NCI-H2196 (cell line): Measurements from ENCODE around the gene PTPN20.
"Not testable (repeated sequence)": the region's sequence is repeated elsewhere in the genome, so short reads cannot be mapped to it uniquely, and the experiment has no call there.

Source experiments
- DNase-seq: peaks from one replicate; lab custom pipeline; 2025; ENCODE audit not compliant: unreplicated experiment; lab: John Stamatoyannopoulos, UW

Gene PTPN20, protein sequence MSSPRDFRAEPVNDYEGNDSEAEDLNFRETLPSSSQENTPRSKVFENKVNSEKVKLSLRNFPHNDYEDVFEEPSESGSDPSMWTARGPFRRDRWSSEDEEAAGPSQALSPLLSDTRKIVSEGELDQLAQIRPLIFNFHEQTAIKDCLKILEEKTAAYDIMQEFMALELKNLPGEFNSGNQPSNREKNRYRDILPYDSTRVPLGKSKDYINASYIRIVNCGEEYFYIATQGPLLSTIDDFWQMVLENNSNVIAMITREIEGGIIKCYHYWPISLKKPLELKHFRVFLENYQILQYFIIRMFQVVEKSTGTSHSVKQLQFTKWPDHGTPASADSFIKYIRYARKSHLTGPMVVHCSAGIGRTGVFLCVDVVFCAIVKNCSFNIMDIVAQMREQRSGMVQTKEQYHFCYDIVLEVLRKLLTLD

DNA sequence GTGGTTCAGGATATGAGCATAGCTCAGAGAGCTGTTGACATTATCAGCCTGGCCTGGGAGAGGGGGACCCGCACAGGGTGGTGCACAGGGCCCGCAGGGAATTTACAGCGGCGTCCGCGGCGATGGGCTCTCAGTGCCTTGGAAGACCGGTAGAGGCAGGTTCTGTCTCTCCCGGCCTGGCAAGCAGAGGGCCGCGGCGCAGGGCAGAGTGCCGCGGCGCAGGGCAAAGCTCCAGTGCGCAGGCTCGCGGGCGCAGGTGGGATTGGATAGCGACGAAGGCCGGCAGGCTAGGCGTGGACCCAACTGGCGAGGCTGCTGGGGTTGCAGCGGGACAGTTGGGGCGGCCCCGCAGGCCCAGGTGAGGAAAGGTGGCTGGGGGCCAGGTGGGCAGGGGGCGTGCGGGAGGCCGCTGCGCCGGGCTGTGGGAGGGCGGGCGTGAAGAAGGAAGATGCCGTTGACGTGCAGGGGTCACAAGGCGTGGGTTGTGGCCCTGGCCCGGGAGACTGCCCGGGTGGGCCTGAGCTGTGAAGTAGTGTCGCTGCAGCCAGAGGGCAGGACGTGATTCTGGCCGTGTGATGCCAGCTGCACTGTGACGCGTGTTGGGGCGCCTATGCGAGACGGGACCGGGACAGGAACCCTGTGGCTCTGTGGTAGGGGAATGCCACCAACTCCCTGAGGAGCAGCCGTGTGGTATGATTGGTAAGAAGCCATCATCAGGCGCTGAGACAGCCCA is at the start of gene PTPN20:
TSS of gene PTPN20 (plus strand) at position 285 of the 733 bp plus-strand sequence. CDS start 21,072 bp downstream, outside the sequence.
- not testable (repeated sequence) for DNase-seq

DNA sequence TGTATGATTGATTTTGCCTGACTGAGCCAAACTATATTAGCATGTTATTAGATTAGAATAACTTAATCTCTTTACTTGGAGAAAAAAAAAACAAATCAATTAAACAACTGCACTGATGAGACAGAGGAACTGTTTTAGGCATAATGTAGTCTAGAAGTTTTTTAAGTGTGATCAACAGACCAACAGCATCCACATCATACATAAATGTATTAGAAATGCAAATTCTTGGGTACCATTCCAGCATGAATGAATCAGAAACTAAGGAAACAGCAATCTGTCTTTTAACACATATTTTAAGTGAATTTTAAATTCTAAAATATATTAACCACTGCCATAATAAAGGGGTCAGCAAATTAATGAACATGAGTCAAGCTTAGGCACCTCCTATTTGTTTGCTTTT is 41.5 kb upstream of the PTPN20 start:
- DNase-seq: not testable (repeated sequence)

DNA sequence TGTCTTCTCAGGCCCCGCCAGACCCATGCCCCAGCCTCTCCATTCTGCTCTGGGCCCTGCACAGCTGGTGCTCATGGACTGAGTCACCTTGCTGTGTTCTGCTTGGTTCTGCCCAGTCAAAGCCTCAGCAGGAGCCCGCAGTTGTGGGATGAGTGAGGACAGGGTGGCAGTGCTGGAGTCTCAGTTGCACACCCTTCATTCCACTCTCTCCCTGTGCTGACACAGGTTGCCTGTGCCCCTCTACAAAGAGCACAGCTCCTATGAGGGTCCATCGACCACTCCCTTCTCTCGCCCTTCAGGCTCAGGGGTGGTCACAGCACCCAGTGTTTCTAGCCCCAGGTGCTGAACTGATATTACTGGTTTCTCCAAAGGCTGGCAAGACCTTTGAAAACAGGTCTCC is 39.6 kb upstream of the PTPN20 start:
- not testable (repeated sequence) for DNase-seq

DNA sequence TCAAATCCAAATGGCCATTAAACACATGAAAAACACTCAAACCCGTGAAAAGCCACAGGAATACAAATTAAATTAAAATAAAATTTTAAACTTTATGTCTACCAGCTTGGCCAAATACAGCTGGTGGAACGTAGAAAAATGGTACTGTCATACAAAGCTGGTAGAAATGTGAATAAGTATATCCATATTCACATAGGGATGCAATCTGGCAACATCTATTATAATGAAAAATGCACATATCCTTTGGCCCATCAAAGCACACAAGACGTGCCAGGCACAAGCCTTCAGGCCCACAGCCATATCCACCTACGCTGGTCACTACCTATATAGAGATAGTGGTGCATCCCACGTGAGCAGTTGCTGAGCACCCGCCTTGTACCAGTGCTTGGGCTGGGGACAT is 35.9 kb upstream of the PTPN20 start:
- not testable (repeated sequence) for DNase-seq

DNA sequence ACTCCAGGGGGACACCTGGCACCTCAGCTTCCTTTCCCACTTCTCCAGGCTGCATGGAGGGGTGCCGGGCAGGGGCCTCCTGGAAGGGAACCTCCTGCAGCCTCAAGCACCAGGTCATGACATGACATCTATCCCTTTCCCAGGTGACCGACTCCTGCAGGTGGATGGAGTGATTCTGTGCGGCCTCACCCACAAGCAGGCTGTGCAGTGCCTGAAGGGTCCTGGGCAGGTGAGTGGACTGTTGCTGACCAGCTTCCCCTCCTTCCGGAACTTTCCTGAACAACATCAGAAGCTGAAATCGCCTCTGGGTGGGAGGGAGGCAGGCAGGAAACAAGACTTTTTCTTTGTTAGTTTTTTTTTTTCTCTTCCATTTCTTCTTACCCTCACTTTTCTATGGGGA is 34.5 kb upstream of the PTPN20 start:
- DNase-seq: not testable (repeated sequence)

DNA sequence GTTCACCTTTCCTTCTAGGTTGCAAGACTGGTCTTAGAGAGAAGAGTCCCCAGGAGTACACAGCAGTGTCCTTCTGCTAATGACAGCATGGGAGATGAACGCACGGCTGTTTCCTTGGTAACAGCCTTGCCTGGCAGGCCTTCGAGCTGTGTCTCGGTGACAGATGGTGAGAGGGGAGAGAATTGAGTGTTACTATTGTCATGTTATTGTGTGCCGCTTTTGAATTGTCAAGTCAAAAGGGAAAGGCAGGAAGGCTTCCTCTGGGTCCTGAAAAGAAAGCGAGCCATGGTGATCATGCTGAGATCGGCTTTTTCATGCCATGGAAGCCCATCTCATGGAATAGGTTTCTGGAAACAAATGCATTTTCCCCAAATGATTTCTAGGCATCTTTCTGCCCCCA is 32.5 kb upstream of the PTPN20 start:
- not testable (repeated sequence) for DNase-seq

DNA sequence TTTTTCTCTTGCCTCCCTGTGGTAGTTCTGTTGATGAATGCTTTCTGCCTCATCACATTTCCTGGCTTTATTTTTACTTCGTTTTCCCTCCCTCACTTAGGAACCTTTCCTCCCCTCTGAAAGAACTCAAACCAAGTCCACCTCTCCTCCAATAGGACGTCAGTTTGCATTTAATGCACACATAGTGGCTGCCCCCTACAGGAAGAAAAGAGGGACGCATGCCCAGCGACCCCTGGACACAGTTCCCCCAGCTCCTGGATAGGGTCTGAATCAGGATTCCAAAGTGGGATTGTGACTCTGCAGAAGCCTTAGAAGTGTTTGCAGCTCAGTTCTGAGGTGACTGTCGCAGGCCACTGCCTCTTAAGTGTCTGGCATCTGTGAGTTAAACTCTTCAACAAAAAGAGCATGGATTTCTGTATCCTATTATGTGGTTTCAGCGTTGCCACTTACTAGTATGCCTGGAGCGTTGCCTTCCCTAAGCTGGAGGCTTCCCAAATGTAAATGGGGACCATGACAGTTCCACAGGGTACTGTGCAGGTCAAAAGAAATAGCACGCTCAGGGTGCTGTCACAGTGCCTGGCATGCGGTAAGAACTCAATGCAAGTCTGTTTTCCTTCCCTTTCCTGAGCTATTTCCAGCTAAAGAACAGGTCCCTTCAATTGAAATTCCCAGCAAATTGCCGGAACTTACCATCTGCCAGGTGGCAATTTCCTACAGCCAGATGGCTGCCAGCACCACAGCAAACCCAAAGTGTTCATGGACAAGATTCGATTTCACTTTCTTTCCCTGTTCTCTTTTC is 20.2 kb upstream of the PTPN20 start:
- not testable (repeated sequence) for DNase-seq

DNA sequence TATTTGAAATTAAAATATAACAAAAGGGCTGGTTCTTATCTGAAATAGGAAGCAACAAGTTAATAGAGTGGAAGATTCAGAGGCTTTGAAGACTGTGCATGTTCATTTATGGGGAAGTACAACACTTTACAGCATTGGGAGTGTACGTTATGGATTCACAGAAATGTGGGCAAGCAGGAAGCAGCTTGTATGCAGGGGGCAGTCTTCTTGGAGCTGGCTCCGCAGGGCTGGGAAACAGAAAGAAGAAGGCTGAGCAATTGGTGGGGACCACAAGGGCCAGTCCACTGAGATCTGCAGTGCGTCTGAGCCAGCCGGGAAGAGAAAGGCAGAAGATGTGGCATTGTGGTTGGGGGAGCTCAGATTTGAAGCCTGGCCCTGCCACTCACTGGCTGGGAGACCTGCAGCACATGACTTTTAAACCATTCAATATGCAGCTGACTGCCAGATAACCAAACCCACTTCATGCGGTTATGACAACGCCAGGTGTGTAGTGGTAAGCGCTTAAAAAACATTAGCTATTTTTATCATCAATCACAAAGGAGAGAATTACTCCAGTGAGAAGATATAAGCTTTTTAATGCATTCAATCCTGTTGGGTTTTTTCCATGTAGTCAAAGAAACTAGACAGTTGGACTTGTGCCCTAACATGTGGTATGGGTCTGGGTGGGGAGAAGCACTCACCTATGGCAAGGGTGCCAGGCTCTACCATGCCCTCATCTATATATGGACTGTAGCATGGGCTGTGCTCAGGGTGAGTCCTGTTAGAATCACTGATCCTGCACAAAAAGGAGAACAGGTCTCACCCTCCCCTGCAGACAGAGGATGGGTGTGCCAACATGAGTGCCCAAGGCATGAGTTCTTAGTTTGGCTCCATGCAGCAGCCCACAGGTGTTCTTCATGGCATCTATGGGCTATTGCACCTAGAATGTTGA is 14.2 kb upstream of the PTPN20 start:
- DNase-seq: not testable (repeated sequence)

DNA sequence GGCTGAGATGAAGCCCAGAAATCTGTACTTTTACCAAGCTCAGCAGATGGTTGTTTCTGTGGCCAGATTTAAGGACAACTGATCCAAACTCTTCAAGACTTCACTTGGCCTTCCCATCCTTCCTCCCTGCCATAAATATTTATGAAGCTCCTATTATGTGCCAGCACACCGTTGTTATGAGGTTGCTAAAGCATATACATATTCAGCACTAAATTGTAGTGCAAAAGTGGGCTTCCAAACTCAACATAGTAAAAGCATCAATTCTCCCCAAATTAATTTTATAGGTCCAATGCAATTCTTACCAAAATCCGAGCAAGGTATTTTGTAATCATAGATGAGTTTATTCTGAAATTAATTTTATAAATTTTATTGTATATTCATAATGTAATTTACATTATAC is 10.0 kb upstream of the PTPN20 start:
- not testable (repeated sequence) for DNase-seq

DNA sequence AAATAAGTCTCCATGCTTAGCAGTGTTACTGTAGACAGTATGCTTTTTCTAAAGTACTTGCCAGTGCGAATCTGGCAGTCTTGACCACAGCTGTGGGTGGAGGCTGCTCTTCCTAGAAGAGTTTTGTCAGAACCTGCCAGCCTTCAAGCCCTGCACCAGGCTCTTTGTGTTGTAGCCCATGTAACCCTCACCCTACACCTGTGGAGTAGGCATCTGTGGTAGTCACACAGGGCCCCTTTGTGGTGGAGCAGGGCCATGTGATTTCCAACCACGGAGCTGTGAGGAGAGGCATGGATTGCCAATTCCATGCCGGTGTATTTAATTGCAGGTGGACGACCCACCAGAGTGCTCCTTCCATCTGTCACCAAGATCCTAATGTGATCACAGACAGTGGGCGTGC is 7.4 kb upstream of the PTPN20 start:
- not testable (repeated sequence) for DNase-seq

DNA sequence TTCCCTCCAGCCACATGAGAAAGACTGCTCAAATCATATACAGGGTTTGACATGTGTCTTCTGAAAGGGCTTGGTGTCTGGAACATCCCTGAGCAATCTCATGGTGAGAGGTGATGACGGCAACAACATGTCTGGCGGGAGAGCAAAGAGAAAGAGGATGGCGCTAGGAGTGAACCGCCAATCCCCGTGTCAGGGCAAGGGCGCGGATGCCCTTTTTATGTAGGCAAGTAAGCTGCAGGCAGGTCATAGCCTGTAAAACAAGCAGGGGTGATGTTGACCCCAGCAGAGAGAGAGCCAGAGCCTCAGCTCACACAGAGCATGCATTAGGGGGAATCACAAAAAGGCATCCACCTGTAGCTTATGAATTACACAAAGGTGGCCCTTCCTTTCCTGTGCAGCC is 4.9 kb upstream of the PTPN20 start:
- not testable (repeated sequence) for DNase-seq

DNA sequence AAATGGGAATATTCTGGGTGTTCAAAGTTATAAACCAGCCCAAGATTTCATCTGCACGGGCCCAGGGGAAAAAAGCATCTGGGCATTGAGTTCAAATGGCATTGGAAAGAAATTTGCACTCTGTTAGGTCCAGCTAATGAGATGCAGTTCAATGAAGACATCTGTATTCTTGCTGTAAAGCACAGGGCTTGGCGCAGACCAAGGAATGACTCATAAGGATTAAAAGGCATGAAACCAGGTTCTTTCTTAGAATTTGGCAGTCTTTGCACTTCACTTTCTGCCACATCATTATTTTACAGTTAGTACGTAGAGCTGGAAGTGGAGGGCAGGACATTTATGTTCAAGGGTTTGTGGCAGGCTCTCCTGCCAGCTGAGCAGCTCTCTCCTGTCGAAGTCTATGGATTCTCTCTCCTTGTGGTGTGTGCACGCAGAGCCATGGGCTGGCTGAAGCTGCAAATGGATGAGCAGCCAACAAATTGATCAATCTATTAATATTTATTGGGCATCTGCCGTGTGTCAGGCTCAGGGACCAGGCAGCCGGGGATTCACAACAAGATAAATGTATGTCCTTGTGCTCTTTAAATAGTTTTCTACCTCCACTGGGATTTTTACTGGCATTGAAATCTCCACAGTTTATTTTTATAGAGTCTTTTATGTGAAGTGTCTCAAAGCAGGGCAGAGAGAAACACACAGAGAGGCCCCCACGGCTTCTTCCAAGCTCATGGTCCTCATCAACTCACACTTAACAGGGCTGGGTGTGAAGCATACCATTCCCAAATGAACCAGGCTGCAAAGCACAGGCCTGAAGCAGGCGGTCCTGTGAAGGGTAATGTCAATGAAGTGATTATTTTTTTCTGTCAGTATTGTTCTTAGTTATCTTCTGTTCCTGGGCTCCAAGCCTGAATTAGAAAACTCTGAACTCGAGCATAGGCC is 3.8 kb upstream of the PTPN20 start:
- DNase-seq: not testable (repeated sequence)

DNA sequence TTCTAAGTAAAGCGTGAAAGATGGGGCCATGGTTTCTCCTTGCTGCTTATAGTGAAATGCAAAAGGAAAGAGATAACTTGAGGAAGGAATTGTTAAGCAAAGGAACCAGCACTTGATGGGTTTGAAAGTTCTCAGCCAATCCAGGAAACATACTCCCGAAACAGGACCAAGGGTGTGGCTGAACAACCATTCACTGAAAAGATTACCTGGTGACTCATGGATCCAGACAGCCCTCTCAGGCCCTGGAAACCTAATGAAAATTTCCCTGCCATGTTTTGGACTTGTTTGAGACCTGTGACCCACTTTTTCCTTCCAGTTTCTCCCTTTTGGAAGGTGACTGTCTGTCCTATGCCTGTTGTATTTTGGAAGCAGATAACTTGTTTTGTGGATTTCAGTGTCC is 11.3 kb downstream of the PTPN20 start:
- DNase-seq: not testable (repeated sequence)

DNA sequence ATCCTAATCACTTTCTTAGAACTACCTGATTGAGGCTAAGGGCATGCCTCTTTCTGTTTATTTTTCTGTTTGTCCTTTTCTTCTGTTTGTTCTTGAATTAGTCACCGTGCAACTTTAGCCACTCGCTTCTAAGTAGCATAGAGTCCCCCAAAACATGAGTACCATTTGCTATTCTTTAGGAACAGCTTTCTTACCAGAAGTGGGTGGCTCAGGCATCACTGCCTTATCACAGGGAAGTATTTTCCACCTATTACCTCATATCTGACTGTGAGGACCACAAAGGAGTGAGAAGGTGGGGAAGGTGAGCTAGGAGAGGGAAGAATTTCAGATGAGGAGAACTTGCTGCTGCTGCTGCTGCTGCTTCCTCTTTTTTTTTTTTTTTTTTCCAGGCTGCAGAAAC is 13.9 kb downstream of the PTPN20 start:
- not testable (repeated sequence) for DNase-seq

DNA sequence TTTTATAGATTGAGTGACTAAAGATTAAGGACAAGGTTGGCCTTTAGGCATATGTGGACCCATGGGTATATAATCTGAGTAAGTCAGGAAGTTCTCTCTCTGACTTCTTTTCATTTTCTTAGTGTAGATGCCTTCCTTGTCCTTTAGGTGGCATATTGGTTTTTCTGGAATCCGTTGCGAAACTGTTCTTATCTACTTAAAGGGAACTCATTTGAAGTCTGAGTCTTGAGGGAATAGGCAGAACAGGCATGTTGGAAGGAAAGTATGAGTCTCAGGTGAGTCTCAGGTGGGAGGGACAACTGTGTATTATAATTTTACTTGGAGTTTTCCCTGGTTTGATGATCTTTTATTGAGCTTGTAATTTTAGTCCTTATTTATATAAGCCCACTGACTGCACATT is 14.6 kb downstream of the PTPN20 start:
- DNase-seq: not testable (repeated sequence)

DNA sequence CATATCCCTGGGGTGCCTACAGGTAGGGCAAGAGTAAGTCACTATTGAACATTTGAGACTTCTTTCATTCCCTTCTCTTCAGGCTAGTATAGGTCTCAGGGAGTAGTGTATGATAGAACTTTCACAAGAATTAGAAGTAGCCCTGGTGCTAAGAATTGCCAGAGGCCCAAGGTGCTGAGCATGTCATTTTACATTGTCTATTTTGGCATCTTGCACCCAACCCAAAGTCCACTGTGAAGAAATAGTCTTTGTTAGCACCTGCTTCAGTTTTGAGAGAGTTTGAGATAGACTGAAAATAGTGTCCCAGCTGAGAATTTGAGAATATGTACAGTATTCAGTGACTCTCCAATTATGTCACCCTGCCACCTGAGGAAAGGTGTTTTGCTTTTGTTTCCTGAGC is 17.6 kb downstream of the PTPN20 start:
- not testable (repeated sequence) for DNase-seq

DNA sequence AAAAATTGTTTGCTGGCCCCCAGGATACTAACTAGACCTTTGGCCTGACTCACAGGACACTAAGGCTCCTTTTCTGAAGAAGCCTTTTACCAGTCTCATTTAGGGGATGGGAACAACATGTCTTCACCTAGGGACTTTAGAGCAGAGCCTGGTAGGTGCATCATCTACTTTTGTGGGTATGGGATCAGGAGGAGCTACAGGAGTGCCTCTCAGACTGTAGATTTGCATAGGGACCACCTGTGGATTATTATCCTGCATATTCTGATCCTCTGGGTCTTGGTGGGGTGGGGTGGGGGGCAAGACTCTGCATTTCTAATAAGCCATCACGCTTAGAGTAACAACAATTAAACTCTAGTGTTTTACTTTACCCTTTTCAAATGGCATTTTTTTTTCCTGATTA is 21.2 kb downstream of the PTPN20 start:
- DNase-seq: not testable (repeated sequence)

DNA sequence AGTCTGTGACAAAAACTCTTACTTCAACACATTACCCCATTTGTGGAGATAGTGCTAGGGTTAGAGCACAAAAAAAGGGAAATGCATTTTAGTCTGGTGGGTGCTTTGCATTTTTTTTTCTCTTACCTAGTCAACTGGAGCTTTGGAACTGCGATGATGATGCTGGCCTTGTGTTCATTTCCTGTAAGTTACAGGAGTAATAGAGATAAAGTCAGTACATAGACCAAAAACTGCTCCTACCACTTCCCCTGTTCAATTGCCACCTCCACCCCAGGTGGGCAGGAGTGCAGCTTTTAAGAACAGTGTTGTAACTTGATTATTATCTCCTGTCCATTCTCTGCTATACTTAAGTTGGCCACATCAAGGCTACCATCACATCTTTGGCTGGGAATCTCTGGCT is 29.9 kb downstream of the PTPN20 start:
- not testable (repeated sequence) for DNase-seq
